Colon (tissue), 2 donors: Measurements from ENCODE around the gene IL15.
"Not testable (repeated sequence)": the region's sequence is repeated elsewhere in the genome, so short reads cannot be mapped to it uniquely, and the experiment has no call there.

Source experiments
- FAIRE-seq: peaks from 2 replicates; lab custom pipeline; 2012; peaks lifted over from hg19 to GRCh38; lab: Jason Lieb, UNC
- donor health status: control.
- donor health status: control.

The IL15 gene

GRCh38 chr4:141647966-141648365 is 11.6 kb downstream of the IL15 start:
- FAIRE-seq = no peak

- no peak for FAIRE-seq
These were observed 15.9 kb downstream of the IL15 start for GRCh38 chr4:141652161-141652778.

GRCh38 chr4:141654098-141654497 is 17.7 kb downstream of the IL15 start:
- no peak for FAIRE-seq

- no peak for FAIRE-seq
These were observed 19.6 kb downstream of the IL15 start for GRCh38 chr4:141656031-141656430.

GRCh38 chr4:141657550-141658250 is 21.3 kb downstream of the IL15 start:
- no peak for FAIRE-seq

GRCh38 chr4:141658309-141658708 is 21.9 kb downstream of the IL15 start:
- FAIRE-seq = no peak

GRCh38 chr4:141659539-141659938 is 23.2 kb downstream of the IL15 start:
- no peak for FAIRE-seq

GRCh38 chr4:141660880-141661279 is 24.5 kb downstream of the IL15 start:
- FAIRE-seq = no peak

- FAIRE-seq = no peak
These were observed 32.0 kb downstream of the IL15 start for GRCh38 chr4:141668200-141668910.

- no peak for FAIRE-seq
These were observed 33.1 kb downstream of the IL15 start for GRCh38 chr4:141669501-141669900.

GRCh38 chr4:141675384-141675783 is 39.0 kb downstream of the IL15 start:
- peak; percentile 79 for FAIRE-seq

- FAIRE-seq = no peak
These were observed 39.8 kb downstream of the IL15 start for GRCh38 chr4:141676087-141676670.

- FAIRE-seq = peak; percentile 10
These were observed 43.7 kb downstream of the IL15 start for GRCh38 chr4:141680060-141680459.

GRCh38 chr4:141684785-141685184 is 48.4 kb downstream of the IL15 start:
- FAIRE-seq = no peak

GRCh38 chr4:141686146-141686775 is 49.9 kb downstream of the IL15 start:
- no peak for FAIRE-seq

GRCh38 chr4:141686879-141687278 is 50.5 kb downstream of the IL15 start:
- FAIRE-seq = no peak

- FAIRE-seq = not testable (repeated sequence)
These were observed 53.4 kb downstream of the IL15 start for GRCh38 chr4:141689726-141690296.

- not testable (repeated sequence) for FAIRE-seq
These were observed 54.9 kb downstream of the IL15 start for GRCh38 chr4:141691247-141691646.

- FAIRE-seq = no peak
These were observed 55.7 kb downstream of the IL15 start for GRCh38 chr4:141692081-141692480.

- FAIRE-seq = no peak
These were observed 60.7 kb downstream of the IL15 start for GRCh38 chr4:141697116-141697515.

GRCh38 chr4:141702472-141703182 is 66.2 kb downstream of the IL15 start:
- no peak for FAIRE-seq
